Stomach smooth muscle (tissue), 2 donors: ENCODE measurements around the gene MAPK8.
"Not testable (repeated sequence)": the region's sequence is repeated elsewhere in the genome, so short reads cannot be mapped to it uniquely, and the experiment has no call there.

Source experiments
- H3K27ac ChIP-seq: one replicate; pipeline ENCODE4 v1.7.0; 2013; ENCODE audit warnings: mild to moderate bottlenecking, low read length, inconsistent platforms
- H3K27me3 ChIP-seq, 2 donors: one replicate each; pipeline ENCODE4 v1.7.0; 2013; ENCODE audit warnings: low read length in 2 of 2; ENCODE audit not compliant: insufficient read depth in 2 of 2, control insufficient read depth in 1 of 2
- H3K36me3 ChIP-seq, 2 donors: one replicate each; pipeline ENCODE4 v1.7.0; 2013; ENCODE audit warnings: low read length in 2 of 2; ENCODE audit not compliant: control insufficient read depth in 2 of 2, insufficient read depth in 2 of 2
- H3K4me1 ChIP-seq: one replicate; pipeline ENCODE4 v1.7.0; 2013; ENCODE audit warnings: low read length; ENCODE audit not compliant: control insufficient read depth, insufficient read depth
- H3K4me3 ChIP-seq, 2 donors: one replicate each; pipeline ENCODE4 v1.7.0; 2013; ENCODE audit warnings: low read length in 2 of 2
- H3K9ac ChIP-seq, 2 donors: one replicate each; pipeline ENCODE4 v1.7.0; 2013; ENCODE audit warnings: low read length in 2 of 2, mild to moderate bottlenecking in 1 of 2
- H3K9me3 ChIP-seq, 2 donors: one replicate each; pipeline ENCODE4 v1.7.0; 2013; ENCODE audit warnings: low read length in 2 of 2; ENCODE audit not compliant: control insufficient read depth in 2 of 2
- donor health status: healthy.
- donor health status: Pancreatic carcinoma.

MAPK8 gene

DNA sequence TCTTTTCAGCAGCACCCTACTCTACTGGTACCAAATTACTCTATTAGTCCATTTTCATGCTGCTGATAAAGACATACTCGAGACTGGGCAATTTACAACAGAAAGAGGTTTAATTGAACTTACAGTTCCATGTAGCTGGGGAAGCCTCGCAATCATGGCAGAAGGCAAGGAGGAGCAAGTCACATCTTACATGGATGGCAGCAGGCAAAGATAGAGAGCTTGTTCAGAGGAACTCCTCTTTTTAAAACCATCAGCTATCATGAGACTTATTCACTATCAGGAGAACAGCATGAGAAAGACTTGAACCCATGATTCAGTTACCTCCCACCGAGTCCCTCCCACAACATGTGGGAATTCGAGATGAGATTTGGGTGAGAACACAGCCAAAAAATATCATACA lies 24.8 kb upstream of the MAPK8 start:
- not testable (repeated sequence) for H3K27ac ChIP-seq, H3K9ac ChIP-seq, H3K4me1 ChIP-seq, H3K4me3 ChIP-seq, H3K27me3 ChIP-seq, H3K36me3 ChIP-seq
- peaks cover 9 to 17% of the 10 kb centered on the region in 2 donors for H3K9me3 ChIP-seq

DNA sequence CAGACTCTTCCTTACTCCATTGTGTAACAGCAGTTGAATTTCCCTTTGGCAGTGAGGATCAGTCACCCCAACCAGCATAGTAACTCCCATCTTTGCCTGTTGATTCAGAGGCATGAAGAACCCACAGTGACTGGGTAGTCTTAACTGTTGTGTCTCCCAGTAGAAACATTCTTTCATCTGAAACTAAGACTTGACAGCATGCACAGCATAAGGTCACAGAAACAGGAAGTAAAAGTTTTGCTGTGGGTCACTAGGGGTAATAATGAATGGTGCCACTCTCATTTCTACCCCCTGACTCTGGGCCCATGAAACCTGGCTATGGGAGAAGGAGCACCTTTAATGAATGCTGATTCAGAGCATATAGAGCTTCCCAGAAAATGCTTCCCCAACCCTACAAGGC lies 23.6 kb upstream of the MAPK8 start:
- H3K4me1 ChIP-seq, result peaks cover 5% of the 10 kb centered on the region
- H3K27me3 ChIP-seq, result peaks cover 0 to 7% of the 10 kb centered on the region in 2 donors
- H3K9me3 ChIP-seq, result peaks cover 9 to 17% of the 10 kb centered on the region in 2 donors
- no peak overlapping the region for H3K4me3 ChIP-seq
- H3K27ac ChIP-seq, result no peak overlapping the region
- H3K36me3 ChIP-seq, result no peaks in the 10 kb centered on the region
- no peak overlapping the region for H3K9ac ChIP-seq

DNA sequence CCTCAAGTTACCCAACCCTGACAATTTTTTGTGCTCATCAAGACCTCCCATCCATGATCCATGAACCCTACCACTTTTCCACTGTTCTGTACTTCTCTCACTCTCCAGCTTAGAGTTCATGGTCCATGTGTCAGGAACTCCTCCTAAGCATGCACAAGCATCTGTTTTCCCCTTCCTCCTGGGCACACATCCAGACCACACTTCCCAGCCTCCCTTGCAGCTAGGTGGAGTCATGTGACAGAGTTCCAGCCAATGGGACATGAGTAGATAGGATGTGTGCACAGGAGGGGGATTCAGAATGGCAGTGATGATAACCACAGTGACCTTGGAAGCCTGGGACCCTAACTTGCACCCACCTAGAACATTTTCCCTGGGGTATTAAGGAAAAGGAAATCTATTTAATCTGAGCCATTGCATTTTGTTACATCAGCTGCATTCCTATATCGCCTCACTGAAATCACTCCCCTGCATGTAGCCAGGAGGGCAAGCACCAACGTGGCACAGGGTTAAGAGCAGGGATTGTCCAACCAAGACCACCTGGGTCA lies 22.4 kb upstream of the MAPK8 start:
- Histone ChIP-seq H3K36me3 (no peaks in the 10 kb centered on the region), H3K9ac (no peak overlapping the region), H3K27me3 (peaks cover 0 to 7% of the 10 kb centered on the region in 2 donors), H3K9me3 (peaks cover 9 to 17% of the 10 kb centered on the region in 2 donors), H3K4me3 (no peak overlapping the region), H3K27ac (no peak overlapping the region), H3K4me1 (peaks cover 9% of the 10 kb centered on the region)

DNA sequence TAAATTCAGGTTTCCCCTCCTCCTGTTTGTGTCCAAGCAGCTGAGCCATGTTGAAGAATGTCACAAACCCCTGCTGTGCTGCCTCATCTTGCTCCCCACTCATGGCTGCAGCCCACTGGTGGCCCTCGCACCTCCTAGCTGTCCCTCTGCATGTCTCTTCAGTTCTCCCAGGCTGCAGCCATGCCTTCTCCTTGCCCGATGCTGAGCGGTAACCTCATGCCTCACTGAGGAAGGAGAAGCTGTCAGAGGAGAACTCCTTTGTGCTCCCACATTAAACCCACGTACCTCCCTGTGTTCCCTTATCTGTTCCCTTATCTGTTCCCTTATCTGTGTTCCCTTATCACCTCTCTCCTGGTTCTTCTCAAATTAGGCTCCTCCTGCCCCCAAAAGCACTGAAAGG lies 21.7 kb upstream of the MAPK8 start:
- H3K27ac ChIP-seq, result no peak overlapping the region
- H3K4me1 ChIP-seq, result peaks cover 9% of the 10 kb centered on the region
- peaks cover 0 to 7% of the 10 kb centered on the region in 2 donors for H3K27me3 ChIP-seq
- no peak overlapping the region for H3K4me3 ChIP-seq
- H3K9me3 ChIP-seq, result peaks cover 9 to 16% of the 10 kb centered on the region in 2 donors
- no peaks in the 10 kb centered on the region for H3K36me3 ChIP-seq
- H3K9ac ChIP-seq, result no peak overlapping the region

DNA sequence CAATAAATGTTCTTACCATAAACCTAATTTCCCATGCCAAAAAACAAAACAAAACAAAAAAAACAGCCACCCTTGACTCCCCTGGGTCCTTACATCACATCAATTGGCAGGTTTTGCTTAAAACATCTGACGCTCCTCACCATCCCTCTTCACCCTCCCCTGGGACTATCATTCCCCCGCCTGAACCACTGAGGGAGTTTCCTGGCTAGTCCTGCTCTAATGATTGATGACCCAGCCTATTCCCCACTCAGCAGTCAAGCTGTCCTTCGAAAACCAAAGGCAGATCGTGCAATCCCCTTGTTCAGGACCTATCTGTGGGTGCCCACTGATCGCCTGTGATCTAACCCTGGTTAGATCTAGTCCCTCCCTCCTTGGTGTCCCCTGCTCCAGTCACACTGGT lies 20.8 kb upstream of the MAPK8 start:
- H3K9ac ChIP-seq, result no peak overlapping the region
- no peaks in the 10 kb centered on the region for H3K36me3 ChIP-seq
- peaks cover 0 to 7% of the 10 kb centered on the region in 2 donors for H3K27me3 ChIP-seq
- H3K4me3 ChIP-seq, result no peak overlapping the region
- H3K4me1 ChIP-seq, result peaks cover 9% of the 10 kb centered on the region
- peaks cover 9 to 16% of the 10 kb centered on the region in 2 donors for H3K9me3 ChIP-seq
- H3K27ac ChIP-seq, result no peak overlapping the region

DNA sequence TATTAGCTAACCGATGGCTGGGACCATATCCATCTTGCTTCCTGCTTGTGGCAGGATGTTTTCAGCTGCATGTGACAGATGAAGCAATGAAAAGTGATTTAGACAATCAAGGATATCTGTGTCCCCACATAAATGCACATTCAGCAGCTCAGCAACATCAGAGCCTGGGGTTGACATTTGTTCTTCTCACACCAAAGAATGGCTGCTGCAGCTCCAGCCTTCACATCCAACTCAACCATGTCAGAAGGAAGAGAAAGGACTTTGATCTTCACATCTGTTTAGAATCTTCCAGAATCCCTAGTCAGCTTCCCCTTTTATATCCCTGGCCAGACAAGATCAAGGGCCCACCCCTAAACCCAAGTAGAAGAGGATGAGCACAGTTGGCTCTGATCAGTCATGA lies 20.1 kb upstream of the MAPK8 start:
- no peak overlapping the region for H3K9ac ChIP-seq
- H3K36me3 ChIP-seq, result no peaks in the 10 kb centered on the region
- H3K4me3 ChIP-seq, result no peak overlapping the region
- H3K4me1 ChIP-seq, result peaks cover 9% of the 10 kb centered on the region
- H3K27me3 ChIP-seq, result peaks cover 0 to 7% of the 10 kb centered on the region in 2 donors
- peaks cover 9 to 16% of the 10 kb centered on the region in 2 donors for H3K9me3 ChIP-seq
- no peak overlapping the region for H3K27ac ChIP-seq

DNA sequence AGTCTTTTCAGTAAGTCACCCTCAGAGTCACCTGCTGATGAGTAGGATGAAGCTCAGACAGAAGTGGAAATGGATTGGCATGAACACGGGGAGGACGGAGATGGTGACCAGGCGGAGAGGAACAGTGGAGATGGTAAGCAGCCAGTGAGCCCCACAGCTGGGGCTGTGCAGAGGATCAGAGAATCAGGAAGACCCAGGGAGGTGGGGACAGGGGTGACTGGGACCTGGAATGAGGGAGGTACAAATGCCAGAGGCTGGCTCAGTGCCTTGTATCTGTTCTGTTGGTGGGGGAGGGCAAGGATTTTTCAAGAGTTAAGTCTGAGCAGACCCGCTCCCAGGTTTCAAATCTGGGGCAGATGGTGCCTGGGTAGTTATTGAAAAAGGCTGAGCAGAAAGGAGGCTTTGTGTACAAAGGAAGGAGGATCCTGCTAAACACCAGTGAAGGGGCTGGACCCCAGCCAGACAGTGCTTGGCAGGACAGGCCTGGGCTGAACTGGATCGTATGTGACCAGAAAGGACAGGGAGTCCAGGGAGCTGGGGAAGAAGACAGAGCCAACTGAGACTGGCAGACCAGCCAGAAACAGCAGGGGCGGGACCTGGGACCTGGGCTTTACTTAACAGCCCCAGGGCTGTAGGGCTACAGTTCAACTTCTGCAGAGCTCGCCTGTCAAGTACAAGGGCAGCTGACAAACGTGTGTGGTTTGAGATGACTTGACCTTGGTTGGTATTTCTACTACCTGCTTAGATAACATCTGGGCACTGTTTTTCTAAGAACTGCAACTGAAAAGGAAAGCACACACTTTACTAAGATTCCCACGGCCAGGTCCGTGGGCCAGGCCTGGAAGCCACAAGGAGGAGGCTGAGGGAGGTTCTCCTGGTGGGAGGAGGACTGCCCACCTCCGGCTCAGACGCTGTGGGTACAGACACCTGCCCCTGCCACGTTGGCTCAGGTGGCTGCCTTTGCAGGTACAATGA lies 18.8 kb upstream of the MAPK8 start:
- Histone ChIP-seq H3K4me1 (peaks cover 9% of the 10 kb centered on the region), H3K36me3 (no peaks in the 10 kb centered on the region), H3K27ac (no peak overlapping the region), H3K27me3 (peaks cover 0 to 7% of the 10 kb centered on the region in 2 donors), H3K9ac (peak overlapping the region in 1 of 2 donors; percentile 36), H3K4me3 (no peak overlapping the region), H3K9me3 (peaks cover 9 to 16% of the 10 kb centered on the region in 2 donors)

DNA sequence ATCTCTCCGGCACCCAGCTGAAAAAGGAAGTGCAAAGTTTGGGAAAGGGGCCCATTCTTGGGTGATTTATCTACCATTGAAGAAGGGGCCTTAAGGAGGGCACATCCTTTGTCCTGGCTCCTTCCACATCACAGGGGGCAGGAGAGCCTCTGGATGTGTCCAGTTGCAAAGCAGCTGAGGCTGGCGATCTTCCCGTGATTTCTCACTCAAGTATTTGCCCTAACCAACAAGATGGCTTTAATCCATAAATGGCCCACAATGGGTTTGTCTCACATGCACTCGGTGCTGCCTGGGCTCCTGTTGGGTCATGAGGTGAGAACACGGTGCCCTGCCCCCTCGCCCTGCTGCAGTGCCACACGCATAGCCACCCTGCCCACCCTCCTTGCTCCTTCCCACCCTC lies 17.8 kb upstream of the MAPK8 start:
- Histone ChIP-seq H3K9ac (no peak overlapping the region), H3K36me3 (no peaks in the 10 kb centered on the region), H3K4me1 (peaks cover 9% of the 10 kb centered on the region), H3K4me3 (no peak overlapping the region), H3K27me3 (peaks cover 0 to 7% of the 10 kb centered on the region in 2 donors), H3K27ac (no peak overlapping the region), H3K9me3 (peaks cover 7 to 12% of the 10 kb centered on the region in 2 donors)

DNA sequence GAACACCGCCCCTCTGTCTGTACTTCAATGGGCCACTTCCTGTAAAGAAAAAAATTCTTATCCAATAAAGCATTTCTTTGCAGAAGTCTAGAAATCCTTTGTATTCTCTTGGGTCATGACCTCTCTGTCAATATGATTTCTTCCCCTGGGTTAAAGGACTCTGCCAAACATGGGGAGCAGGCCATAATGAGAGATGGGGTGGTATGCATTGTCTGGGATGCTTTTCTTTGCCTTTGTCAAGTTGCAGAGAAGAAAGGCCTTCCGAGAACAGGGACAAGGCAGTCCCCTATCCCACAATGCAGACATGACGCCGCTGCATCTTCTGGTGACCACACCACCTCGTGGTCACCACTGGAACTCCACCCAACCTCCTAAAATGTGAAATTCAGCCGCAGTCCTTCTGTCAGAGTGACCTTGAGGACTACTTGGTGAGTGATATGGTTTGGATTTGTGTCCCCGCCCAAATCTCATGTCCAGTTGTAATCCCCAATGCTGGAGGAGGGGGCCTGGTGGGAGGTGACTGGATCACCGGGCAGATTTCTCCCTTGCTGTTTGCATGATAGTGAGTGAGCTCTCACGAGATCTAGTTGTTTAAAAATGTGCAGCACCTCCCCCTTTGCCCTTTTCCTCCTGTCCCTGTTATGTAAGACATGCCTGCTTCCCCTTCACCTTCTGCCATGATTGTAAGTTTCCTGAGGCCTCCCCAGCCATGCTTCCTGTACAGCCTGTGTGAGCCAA lies 16.8 kb upstream of the MAPK8 start:
- Histone ChIP-seq H3K9ac (no peak overlapping the region), H3K27ac (no peak overlapping the region), H3K9me3 (peaks cover 0 to 4% of the 10 kb centered on the region in 2 donors), H3K27me3 (peaks cover 0 to 5% of the 10 kb centered on the region in 2 donors), H3K4me1 (peaks cover 9% of the 10 kb centered on the region), H3K4me3 (no peak overlapping the region), H3K36me3 (no peaks in the 10 kb centered on the region)

DNA sequence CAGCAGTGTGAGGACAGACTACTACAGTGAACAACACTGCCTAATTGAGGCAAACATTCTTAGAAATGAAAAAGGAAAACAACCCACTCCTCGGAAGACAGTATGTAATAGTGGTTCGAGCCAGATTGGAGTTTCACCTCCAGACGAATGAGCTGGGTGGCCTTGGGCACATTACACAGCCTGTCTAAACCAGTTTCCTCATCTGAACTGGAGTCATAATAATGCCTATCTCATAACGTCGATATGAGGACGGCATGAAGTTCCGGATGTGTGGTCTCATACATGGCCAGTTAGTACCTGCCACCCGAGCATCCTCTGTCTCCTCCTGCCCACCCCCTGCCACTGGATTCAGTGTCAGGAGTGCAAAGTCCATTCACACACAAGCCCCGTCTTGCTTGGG lies 16.2 kb upstream of the MAPK8 start:
- Histone ChIP-seq H3K4me1 (peaks cover 9% of the 10 kb centered on the region), H3K36me3 (no peaks in the 10 kb centered on the region), H3K9me3 (peaks cover 0 to 4% of the 10 kb centered on the region in 2 donors)

More for the DNA sequence above, 16.2 kb upstream of the MAPK8 start:
- Histone ChIP-seq H3K27me3 (peaks cover 0 to 2% of the 10 kb centered on the region in 2 donors), H3K4me3 (no peak overlapping the region), H3K9ac (no peak overlapping the region), H3K27ac (no peak overlapping the region)
